H1 (cell line): Measurements from ENCODE around the gene HEPHL1.

ENCODE experiments used
- CHD2 ChIP-seq: IDR thresholded peaks from 2 replicates; pipeline ENCODE4 v1.6.1; 2012; ENCODE audit warnings: low read length, improper control_type of control experiment
- CTCF ChIP-seq, 3 experiments: IDR thresholded peaks; 1 replicate in 2 of 3; 2 replicates in 1 of 3; pipeline versions ENCODE4 v1.5.1 to v1.6.1; 2011; ENCODE audit warnings: low read length in 3 of 3, mild to moderate bottlenecking in 3 of 3, inconsistent platforms in 2 of 3, low read depth in 1 of 3, moderate library complexity in 1 of 3; ENCODE audit not compliant: insufficient read depth in 1 of 3; ENCODE audit errors: control extremely low read depth in 1 of 3
- EZH2 ChIP-seq: fragments of 200-600 bp; sonication (generic); IDR thresholded peaks from 2 replicates; pipeline ENCODE4 v1.7.1; 2012; ENCODE audit warnings: low read depth, mild to moderate bottlenecking, moderate library complexity, low read length, inconsistent platforms; ENCODE audit not compliant: severe bottlenecking
- FOSL1 ChIP-seq: IDR thresholded peaks from 2 replicates; pipeline ENCODE4 v1.6.1; 2011; ENCODE audit warnings: mild to moderate bottlenecking, low read depth, low read length, moderate library complexity; ENCODE audit not compliant: insufficient read depth
- GABPA ChIP-seq: IDR thresholded peaks from 2 replicates; pipeline ENCODE4 v1.6.1; 2011; ENCODE audit warnings: mild to moderate bottlenecking, low read length, moderate library complexity, borderline replicate concordance; ENCODE audit not compliant: insufficient read depth
- JUN ChIP-seq: IDR thresholded peaks from 2 replicates; pipeline ENCODE4 v1.6.1; 2011; ENCODE audit warnings: low read depth, mild to moderate bottlenecking, improper control_type of control experiment, low read length
- JUND ChIP-seq: IDR thresholded peaks from 2 replicates; pipeline ENCODE4 v1.6.1; 2011; ENCODE audit warnings: mild to moderate bottlenecking, improper control_type of control experiment, low read length
- RBBP5 ChIP-seq: IDR thresholded peaks from 2 replicates; pipeline ENCODE4 v1.7.1; 2012; ENCODE audit warnings: low read depth, mild to moderate bottlenecking, inconsistent platforms, low read length, moderate library complexity, borderline replicate concordance
- SIN3A ChIP-seq, 2 experiments: IDR thresholded peaks in 1 of 2; conservative IDR thresholded peaks in 1 of 2; 2 replicates each; pipeline ENCODE4 v1.6.1; 2011 to 2012; ENCODE audit warnings: low read length in 2 of 2, improper control_type of control experiment in 1 of 2, low read depth in 1 of 2, mild to moderate bottlenecking in 1 of 2
- ZNF274 ChIP-seq: IDR thresholded peaks from 2 replicates; pipeline ENCODE4 v1.7.0; 2012; ENCODE audit warnings: low read length, borderline replicate concordance; ENCODE audit errors: extremely low read depth

GRCh38 chr11:94120946-94121345 is 99.8 kb downstream of the HEPHL1 start:
- no peak for TF ChIP-seq ZNF274
- no peak for TF ChIP-seq FOSL1
- no peak for TF ChIP-seq JUND
- no peak for TF ChIP-seq SIN3A (conservative IDR thresholded peaks at IDR 0.05 in 1 of 2, IDR thresholded peaks at IDR 0.05 in 1 of 2; ENCODE audit: low read depth in 1 of 2, low read length in 2 of 2)
- no peak for TF ChIP-seq CTCF (IDR thresholded peaks at IDR 0.05; ENCODE audit: control extremely low read depth in 1 of 3, insufficient read depth in 1 of 3, low read depth in 1 of 3, low read length in 3 of 3)
- TF ChIP-seq EZH2, result no peak
- TF ChIP-seq RBBP5, result no peak
- no peak for TF ChIP-seq JUN
- TF ChIP-seq GABPA, result no peak
- no peak for TF ChIP-seq CHD2
